Spleen (tissue), 11 donors: ENCODE data around the gene ZNF618. TPM values are rescaled to one million over a fixed set of nuclear protein-coding genes. Genes with fewer than 3 reads are reported as not detected.

ENCODE experiments used
- DNase-seq: peaks from one replicate; pipeline ENCODE4 v3.0.0-alpha.2; 2020
- H3K27ac ChIP-seq, 8 donors: fragments of 200-600 bp; sonication (generic) in 7 of 8; 1 replicate in 4 of 8; 2 replicates in 4 of 8; pipeline versions ENCODE4 v1.5.0 to v1.8.0; 2016 to 2021; ENCODE audit warnings: inconsistent platforms in 4 of 8, mild to moderate bottlenecking in 4 of 8, moderate library complexity in 1 of 8
- H3K27me3 ChIP-seq, 7 donors: fragments of 200-600 bp; sonication (generic) in 6 of 7; replicated peaks in 1 of 7; 1 replicate in 4 of 7; 2 replicates in 3 of 7; pipeline versions ENCODE4 v1.5.0 to v1.8.0; 2016 to 2021; ENCODE audit warnings: inconsistent platforms in 3 of 7, mild to moderate bottlenecking in 1 of 7
- H3K36me3 ChIP-seq, 6 donors: fragments of 200-600 bp; sonication (generic) in 5 of 6; 1 replicate in 4 of 6; 2 replicates in 2 of 6; pipeline versions ENCODE4 v1.5.0 to v1.8.0; 2016 to 2021; ENCODE audit warnings: inconsistent platforms in 2 of 6
- H3K4me1 ChIP-seq, 6 donors: fragments of 200-600 bp; sonication (generic) in 5 of 6; 1 replicate in 3 of 6; 2 replicates in 3 of 6; pipeline versions ENCODE4 v1.5.0 to v1.8.0; 2016 to 2021; ENCODE audit warnings: inconsistent platforms in 3 of 6
- H3K4me3 ChIP-seq, 8 donors: fragments of 200-600 bp; sonication (generic) in 7 of 8; 1 replicate in 4 of 8; 2 replicates in 4 of 8; pipeline versions ENCODE4 v1.5.0 to v1.8.0; 2016 to 2021; ENCODE audit warnings: inconsistent platforms in 4 of 8, mild to moderate bottlenecking in 4 of 8, moderate library complexity in 2 of 8
- H3K9me3 ChIP-seq, 8 donors: fragments of 200-600 bp; sonication (generic) in 7 of 8; 1 replicate in 4 of 8; 2 replicates in 4 of 8; pipeline versions ENCODE4 v1.5.0 to v1.8.0; 2016 to 2021; ENCODE audit warnings: inconsistent platforms in 4 of 8
- POLR2A ChIP-seq, 3 donors: fragments of 450-650 bp; IDR thresholded peaks; one replicate each; pipeline ENCODE4 v1.5.1; 2017; ENCODE audit warnings: antibody characterized with exemption in 3 of 3, mild to moderate bottlenecking in 1 of 3
- POLR2AphosphoS5 ChIP-seq, 3 donors: sonication (generic); formaldehyde crosslinking; IDR thresholded peaks; one replicate each; pipeline ENCODE4 v1.5.1; 2017; ENCODE audit warnings: antibody characterized with exemption in 3 of 3
- WGBS, 5 donors: extraction: QIAGEN DNeasy Blood & Tissue Kit in 3 of 5; methylation state at CpG; one replicate each; pipeline versions ENCODE4 v1.1.5 to v1.1.7; 2013 to 2018; 5-methylcytosine and 5-hydroxymethylcytosine counted together
- intact Hi-C: fragments of 100-400 bp; cut with DNase I; formaldehyde crosslinking; loops from one replicate; pipeline ENCODE4 v1.15.0; 2023; ENCODE audit warnings: low total_unique reads
- polyA plus RNA-seq, 3 donors: library from polyadenylated mRNA; stranded (reverse); fragments of 200-250 nt; gene quantifications; one replicate each; pipeline ENCODE4 v1.2.1, GENCODE V29; 2013
- total RNA-seq, 7 donors: library from RNA; depleted of rRNA in 3 of 7; stranded (reverse); fragments of >200 nt in 3 of 7; fragmentation: NEBNext Ultra II Directional in 4 of 7; extraction: Animal tissue kit (Norgen Biotek cat#: 25700) in 4 of 7; gene quantifications; one replicate each; pipeline versions ENCODE4 v1.1.0 to v1.2.1, GENCODE V29; 2016 to 2021
- TF ChIP-seq, protein P1 (sequence below), 11 experiments: fragments of 200-600 bp in 7 of 11; fragments of 450-650 bp in 4 of 11; sonication (generic) in 4 of 11; IDR thresholded peaks in 8 of 11; conservative IDR thresholded peaks in 3 of 11; 1 replicate in 7 of 11; 2 replicates in 4 of 11; pipeline versions ENCODE4 v1.4.0 to v1.8.0; 2016 to 2021; ENCODE audit warnings: antibody characterized with exemption in 11 of 11, inconsistent platforms in 4 of 11, mild to moderate bottlenecking in 1 of 11
- donor health status: healthy with polysubstance abuse.
- donor health status: DM: no; HTN: no; CAD: no; lungs with moderate emphysema.
- donor health status: DM: no; HTN: no; CAD: no.
- donor health status: Bipolar disorder and iron deficiency.
- donor health status: healthy.
- donor health status: DM: no; HTN: no; CAD: no.
- donor health status: DM: yes; HTN: yes; CAD: no.

The ZNF618 gene
- total and polyA plus RNA-seq, 10 donors: 0.58 to 14.8 (median 8.4) TPM

- 71 to 91% (median 82%) methylated on average over 1 to 4 of the region's 4 CpGs for WGBS, 5 donors
- Histone ChIP-seq H3K4me1 (peaks cover 0 to 17% (median 0%) of the 10 kb centered on the region in 6 donors), H3K4me3 (no peak overlapping the region), H3K27me3 (no peaks in the 10 kb centered on the region), H3K36me3 (peaks cover 0 to 60% (median 4%) of the 10 kb centered on the region in 6 donors), H3K9me3 (peaks cover 0 to 38% (median 29%) of the 10 kb centered on the region in 8 donors), H3K27ac (no peak overlapping the region)
- intact Hi-C loops: no loop called here
- TF ChIP-seq POLR2A (IDR thresholded peaks at IDR 0.05) (no peak), POLR2AphosphoS5 (IDR thresholded peaks at IDR 0.05) (no peak)
- TF ChIP-seq, protein P1, sequence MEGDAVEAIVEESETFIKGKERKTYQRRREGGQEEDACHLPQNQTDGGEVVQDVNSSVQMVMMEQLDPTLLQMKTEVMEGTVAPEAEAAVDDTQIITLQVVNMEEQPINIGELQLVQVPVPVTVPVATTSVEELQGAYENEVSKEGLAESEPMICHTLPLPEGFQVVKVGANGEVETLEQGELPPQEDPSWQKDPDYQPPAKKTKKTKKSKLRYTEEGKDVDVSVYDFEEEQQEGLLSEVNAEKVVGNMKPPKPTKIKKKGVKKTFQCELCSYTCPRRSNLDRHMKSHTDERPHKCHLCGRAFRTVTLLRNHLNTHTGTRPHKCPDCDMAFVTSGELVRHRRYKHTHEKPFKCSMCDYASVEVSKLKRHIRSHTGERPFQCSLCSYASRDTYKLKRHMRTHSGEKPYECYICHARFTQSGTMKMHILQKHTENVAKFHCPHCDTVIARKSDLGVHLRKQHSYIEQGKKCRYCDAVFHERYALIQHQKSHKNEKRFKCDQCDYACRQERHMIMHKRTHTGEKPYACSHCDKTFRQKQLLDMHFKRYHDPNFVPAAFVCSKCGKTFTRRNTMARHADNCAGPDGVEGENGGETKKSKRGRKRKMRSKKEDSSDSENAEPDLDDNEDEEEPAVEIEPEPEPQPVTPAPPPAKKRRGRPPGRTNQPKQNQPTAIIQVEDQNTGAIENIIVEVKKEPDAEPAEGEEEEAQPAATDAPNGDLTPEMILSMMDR (IDR thresholded peaks at IDR 0.05 in 8 of 11, conservative IDR thresholded peaks at IDR 0.05 in 3 of 11): no peak
- DNase-seq: no peak
Observed at GRCh38 chr9:114026335-114026734, 150.2 kb downstream of the ZNF618 start.

- 60 to 71% (median 66%) methylated on average over 6 to 13 of the region's 13 CpGs for WGBS, 5 donors
- TF ChIP-seq, protein P1 (IDR thresholded peaks at IDR 0.05 in 8 of 11, conservative IDR thresholded peaks at IDR 0.05 in 3 of 11): no peak
- no peak for TF ChIP-seq POLR2AphosphoS5 (IDR thresholded peaks at IDR 0.05)
- TF ChIP-seq POLR2A (IDR thresholded peaks at IDR 0.05): no peak
- H3K4me1 ChIP-seq: peaks cover 0 to 17% (median 0%) of the 10 kb centered on the region in 6 donors
- DNase-seq: no peak
- intact Hi-C loops: no loop called here
- no peaks in the 10 kb centered on the region for H3K27me3 ChIP-seq
- peaks cover 0 to 29% (median 22%) of the 10 kb centered on the region in 8 donors for H3K9me3 ChIP-seq
- H3K36me3 ChIP-seq: peaks cover 0 to 56% (median 7%) of the 10 kb centered on the region in 6 donors
- H3K27ac ChIP-seq: no peak overlapping the region
- H3K4me3 ChIP-seq: no peak overlapping the region
Observed at GRCh38 chr9:114027159-114027862, 151.2 kb downstream of the ZNF618 start.

- H3K9me3 ChIP-seq: peaks cover 0 to 23% (median 16%) of the 10 kb centered on the region in 8 donors
- WGBS, 5 donors: 57 to 93% (median 90%) methylated on average over 3 to 4 of the region's 4 CpGs
- peaks cover 0 to 17% (median 0%) of the 10 kb centered on the region in 6 donors for H3K4me1 ChIP-seq
- no peaks in the 10 kb centered on the region for H3K27me3 ChIP-seq
- peaks cover 0 to 56% (median 9%) of the 10 kb centered on the region in 6 donors for H3K36me3 ChIP-seq
- no peak for TF ChIP-seq POLR2AphosphoS5 (IDR thresholded peaks at IDR 0.05)
- TF ChIP-seq POLR2A (IDR thresholded peaks at IDR 0.05): no peak
- TF ChIP-seq, protein P1 (IDR thresholded peaks at IDR 0.05 in 8 of 11, conservative IDR thresholded peaks at IDR 0.05 in 3 of 11): no peak
- DNase-seq: no peak
- intact Hi-C loops: no loop called here
- H3K27ac ChIP-seq: no peak overlapping the region
- H3K4me3 ChIP-seq: no peak overlapping the region
Observed at GRCh38 chr9:114027863-114028465, 151.9 kb downstream of the ZNF618 start.

- DNase-seq: peak; percentile 69
- intact Hi-C loops: no loop called here
- no peak overlapping the region for H3K4me3 ChIP-seq
- peaks cover 0 to 17% (median 0%) of the 10 kb centered on the region in 6 donors for H3K4me1 ChIP-seq
- 91 to 97% (median 95%) methylated on average over 22 of the region's 22 CpGs for WGBS, 5 donors
- TF ChIP-seq, protein P1 (IDR thresholded peaks at IDR 0.05 in 8 of 11, conservative IDR thresholded peaks at IDR 0.05 in 3 of 11): no peak
- TF ChIP-seq POLR2AphosphoS5 (IDR thresholded peaks at IDR 0.05): no peak
- no peak for TF ChIP-seq POLR2A (IDR thresholded peaks at IDR 0.05)
- H3K36me3 ChIP-seq: peaks cover 0 to 55% (median 11%) of the 10 kb centered on the region in 6 donors
- H3K27ac ChIP-seq: no peak overlapping the region
- H3K27me3 ChIP-seq: no peaks in the 10 kb centered on the region
- peaks cover 0 to 16% (median 9%) of the 10 kb centered on the region in 8 donors for H3K9me3 ChIP-seq
Observed at GRCh38 chr9:114028646-114029045, 152.5 kb downstream of the ZNF618 start.
